HepG2 (cell line): ENCODE results near the gene NKX1-1. TPM values are rescaled to one million over a fixed set of nuclear protein-coding genes. Genes with fewer than 3 reads are reported as not detected.

Source experiments
- ATAD3A ChIP-seq: sonication (generic); formaldehyde crosslinking; IDR thresholded peaks from 2 replicates; pipeline ENCODE4 v1.4.0; 2020; ENCODE audit warnings: missing genetic modification reagents
- CEBPZ ChIP-seq: IDR thresholded peaks from 2 replicates; pipeline ENCODE4 v1.6.1; 2012; ENCODE audit warnings: low read length, improper control_type of control experiment
- EED ChIP-seq: sonication (generic); formaldehyde crosslinking; IDR thresholded peaks from 2 replicates; pipeline ENCODE4 v1.5.0; 2020; ENCODE audit warnings: mild to moderate bottlenecking, missing genetic modification reagents
- EZH2 ChIP-seq: conservative IDR thresholded peaks from 2 replicates; pipeline ENCODE4 v1.6.1; 2012; ENCODE audit warnings: mild to moderate bottlenecking, low read depth, low read length, moderate library complexity
- GPBP1L1 ChIP-seq: sonication (generic); formaldehyde crosslinking; IDR thresholded peaks from 2 replicates; pipeline ENCODE4 v1.5.0; 2020; ENCODE audit warnings: mild to moderate bottlenecking, missing genetic modification reagents
- JUND ChIP-seq: sonication (generic); formaldehyde crosslinking; IDR thresholded peaks from 2 replicates; pipeline ENCODE4 v1.8.0; 2022; ENCODE audit warnings: mild to moderate bottlenecking, missing genetic modification reagents
- MIER3 ChIP-seq: IDR thresholded peaks from 2 replicates; pipeline ENCODE4 v1.6.1; 2016; ENCODE audit warnings: missing compliant biosample characterization, borderline replicate concordance
- RAD51 ChIP-seq: fragments of 450-650 bp; IDR thresholded peaks from 2 replicates; pipeline ENCODE4 v1.6.1; 2016; ENCODE audit warnings: borderline replicate concordance
- RXRA ChIP-seq: sonication (generic); formaldehyde crosslinking; IDR thresholded peaks from 2 replicates; pipeline ENCODE4 v1.5.1; 2020; ENCODE audit warnings: missing genetic modification reagents
- SNAPC2 ChIP-seq: sonication (generic); formaldehyde crosslinking; IDR thresholded peaks from 2 replicates; pipeline ENCODE4 v1.8.1; 2022; ENCODE audit warnings: mild to moderate bottlenecking, missing genetic modification reagents
- ZBTB1 ChIP-seq: sonication (generic); formaldehyde crosslinking; IDR thresholded peaks from 2 replicates; pipeline ENCODE4 v1.4.0; 2020; ENCODE audit warnings: missing genetic modification reagents, borderline replicate concordance
- ZBTB42 ChIP-seq: sonication (generic); formaldehyde crosslinking; IDR thresholded peaks from 2 replicates; pipeline ENCODE4 v1.5.0; 2020; ENCODE audit warnings: mild to moderate bottlenecking, missing genetic modification reagents
- ZFYVE20 ChIP-seq: sonication (generic); formaldehyde crosslinking; IDR thresholded peaks from 2 replicates; pipeline ENCODE4 v1.8.0; 2023; ENCODE audit warnings: low read depth, mild to moderate bottlenecking, moderate library complexity, missing genetic modification reagents, borderline replicate concordance
- ZNF251 ChIP-seq: sonication (generic); formaldehyde crosslinking; IDR thresholded peaks from 2 replicates; pipeline ENCODE4 v1.9.0; 2021; ENCODE audit warnings: mild to moderate bottlenecking, missing genetic modification reagents
- ZNF329 ChIP-seq: sonication (generic); formaldehyde crosslinking; IDR thresholded peaks from 2 replicates; pipeline ENCODE4 v1.9.0; 2021; ENCODE audit warnings: low read depth, mild to moderate bottlenecking, missing genetic modification reagents
- polyA plus RNA-seq, 8 experiments: library from polyadenylated mRNA; depleted of rRNA in 3 of 8; stranded (reverse) in 7 of 8; unstranded in 1 of 8; fragments of >200 nt; fragmentation: Illumina TruSeq in 4 of 8; extraction: Trizol in 4 of 8; gene quantifications; 2 replicates each; pipeline versions ENCODE4 v1.2.1 to v1.2.3, GENCODE V29; 2011 to 2016; ENCODE audit warnings: low read depth in 4 of 8, missing spikeins in 1 of 8, mixed read lengths in 1 of 8; ENCODE audit not compliant: insufficient read depth in 1 of 8
- total RNA-seq, 5 experiments: library from RNA; depleted of rRNA; stranded (reverse); fragments of >200 nt; fragmentation: Illumina TruSeq; extraction: Trizol; gene quantifications; 2 replicates each; pipeline ENCODE4 v1.2.3, GENCODE V29; 2016; ENCODE audit warnings: low read depth in 1 of 5
- TF ChIP-seq, protein P1 (sequence below): sonication (generic); formaldehyde crosslinking; IDR thresholded peaks from 2 replicates; pipeline ENCODE4 v1.4.0; 2020; ENCODE audit warnings: mild to moderate bottlenecking, missing genetic modification reagents
- TF ChIP-seq, protein P2 (sequence below): conservative IDR thresholded peaks from 2 replicates; pipeline ENCODE4 v1.6.1; 2018; ENCODE audit warnings: missing genetic modification reagents

The NKX1-1 gene
- total and polyA plus RNA-seq, 2 of the 13 experiments (the other 11 are each of a cell fraction or from before 2014, with no cell fraction given) = not detected

DNA sequence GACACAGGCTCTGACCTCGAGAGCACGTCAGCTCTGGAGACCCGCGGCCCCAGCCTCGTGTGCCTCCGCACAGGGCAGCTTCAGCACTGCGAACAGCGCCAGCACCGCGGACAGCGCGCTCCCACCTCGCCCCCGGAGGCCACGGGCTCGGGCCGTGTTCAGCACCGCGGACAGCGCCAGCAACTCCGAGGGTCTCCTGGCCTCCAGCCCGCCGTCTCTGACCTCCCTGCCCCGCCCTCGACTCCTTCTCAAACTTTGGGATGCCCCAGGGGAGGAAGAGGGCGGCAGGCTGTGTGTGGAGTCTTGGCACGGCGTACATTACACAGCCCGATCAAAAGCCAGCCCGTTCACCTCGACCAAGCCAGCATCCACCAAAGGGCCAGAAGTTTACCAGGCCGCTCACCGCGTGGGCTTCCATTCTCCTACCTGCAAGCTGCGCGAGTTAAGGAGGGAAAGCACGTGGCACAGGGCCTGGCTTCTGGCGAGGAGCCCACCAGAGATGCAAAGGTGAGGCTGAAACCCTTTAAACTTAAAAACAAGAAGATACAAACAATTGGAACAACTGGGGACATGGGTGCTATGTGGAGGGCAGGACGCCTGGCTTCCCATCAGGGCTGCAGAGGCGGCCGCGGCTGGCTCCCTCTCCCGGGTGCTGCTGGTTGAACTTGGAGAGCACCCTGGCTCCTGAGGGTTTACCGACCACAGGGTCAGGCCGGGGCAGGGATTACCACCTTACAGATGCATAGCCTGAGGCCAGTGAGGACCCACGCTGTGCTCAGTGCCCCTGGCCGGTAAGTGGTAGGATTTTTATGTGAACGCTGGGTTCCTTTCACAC, 4.5 kb upstream of the NKX1-1 start (continued):
- TF ChIP-seq GPBP1L1 = no peak
- TF ChIP-seq CEBPZ = no peak
- peak; percentile 100 for TF ChIP-seq ATAD3A (CRISPR knock-in tag)
- peak; percentile 99 for TF ChIP-seq SNAPC2 (CRISPR knock-in tag)
- TF ChIP-seq EED (CRISPR knock-in tag) = peak; percentile 100
- TF ChIP-seq ZBTB1 (CRISPR knock-in tag) = peak; percentile 100
- peak; percentile 100 for TF ChIP-seq ZFYVE20 (CRISPR knock-in tag)
- peak; percentile 100 for TF ChIP-seq ZNF251 (CRISPR knock-in tag)
- peak; percentile 100 for TF ChIP-seq MIER3 (CRISPR knock-in tag)
- TF ChIP-seq, protein P1, sequence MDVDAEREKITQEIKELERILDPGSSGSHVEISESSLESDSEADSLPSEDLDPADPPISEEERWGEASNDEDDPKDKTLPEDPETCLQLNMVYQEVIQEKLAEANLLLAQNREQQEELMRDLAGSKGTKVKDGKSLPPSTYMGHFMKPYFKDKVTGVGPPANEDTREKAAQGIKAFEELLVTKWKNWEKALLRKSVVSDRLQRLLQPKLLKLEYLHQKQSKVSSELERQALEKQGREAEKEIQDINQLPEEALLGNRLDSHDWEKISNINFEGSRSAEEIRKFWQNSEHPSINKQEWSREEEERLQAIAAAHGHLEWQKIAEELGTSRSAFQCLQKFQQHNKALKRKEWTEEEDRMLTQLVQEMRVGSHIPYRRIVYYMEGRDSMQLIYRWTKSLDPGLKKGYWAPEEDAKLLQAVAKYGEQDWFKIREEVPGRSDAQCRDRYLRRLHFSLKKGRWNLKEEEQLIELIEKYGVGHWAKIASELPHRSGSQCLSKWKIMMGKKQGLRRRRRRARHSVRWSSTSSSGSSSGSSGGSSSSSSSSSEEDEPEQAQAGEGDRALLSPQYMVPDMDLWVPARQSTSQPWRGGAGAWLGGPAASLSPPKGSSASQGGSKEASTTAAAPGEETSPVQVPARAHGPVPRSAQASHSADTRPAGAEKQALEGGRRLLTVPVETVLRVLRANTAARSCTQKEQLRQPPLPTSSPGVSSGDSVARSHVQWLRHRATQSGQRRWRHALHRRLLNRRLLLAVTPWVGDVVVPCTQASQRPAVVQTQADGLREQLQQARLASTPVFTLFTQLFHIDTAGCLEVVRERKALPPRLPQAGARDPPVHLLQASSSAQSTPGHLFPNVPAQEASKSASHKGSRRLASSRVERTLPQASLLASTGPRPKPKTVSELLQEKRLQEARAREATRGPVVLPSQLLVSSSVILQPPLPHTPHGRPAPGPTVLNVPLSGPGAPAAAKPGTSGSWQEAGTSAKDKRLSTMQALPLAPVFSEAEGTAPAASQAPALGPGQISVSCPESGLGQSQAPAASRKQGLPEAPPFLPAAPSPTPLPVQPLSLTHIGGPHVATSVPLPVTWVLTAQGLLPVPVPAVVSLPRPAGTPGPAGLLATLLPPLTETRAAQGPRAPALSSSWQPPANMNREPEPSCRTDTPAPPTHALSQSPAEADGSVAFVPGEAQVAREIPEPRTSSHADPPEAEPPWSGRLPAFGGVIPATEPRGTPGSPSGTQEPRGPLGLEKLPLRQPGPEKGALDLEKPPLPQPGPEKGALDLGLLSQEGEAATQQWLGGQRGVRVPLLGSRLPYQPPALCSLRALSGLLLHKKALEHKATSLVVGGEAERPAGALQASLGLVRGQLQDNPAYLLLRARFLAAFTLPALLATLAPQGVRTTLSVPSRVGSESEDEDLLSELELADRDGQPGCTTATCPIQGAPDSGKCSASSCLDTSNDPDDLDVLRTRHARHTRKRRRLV (CRISPR knock-in tag) = peak; percentile 99
- peak; percentile 99 for TF ChIP-seq ZBTB42 (CRISPR knock-in tag)
- TF ChIP-seq RAD51 = no peak
- TF ChIP-seq, protein P2, sequence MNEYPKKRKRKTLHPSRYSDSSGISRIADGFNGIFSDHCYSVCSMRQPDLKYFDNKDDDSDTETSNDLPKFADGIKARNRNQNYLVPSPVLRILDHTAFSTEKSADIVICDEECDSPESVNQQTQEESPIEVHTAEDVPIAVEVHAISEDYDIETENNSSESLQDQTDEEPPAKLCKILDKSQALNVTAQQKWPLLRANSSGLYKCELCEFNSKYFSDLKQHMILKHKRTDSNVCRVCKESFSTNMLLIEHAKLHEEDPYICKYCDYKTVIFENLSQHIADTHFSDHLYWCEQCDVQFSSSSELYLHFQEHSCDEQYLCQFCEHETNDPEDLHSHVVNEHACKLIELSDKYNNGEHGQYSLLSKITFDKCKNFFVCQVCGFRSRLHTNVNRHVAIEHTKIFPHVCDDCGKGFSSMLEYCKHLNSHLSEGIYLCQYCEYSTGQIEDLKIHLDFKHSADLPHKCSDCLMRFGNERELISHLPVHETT (CRISPR knock-in tag) = peak; percentile 99
- peak; percentile 96 for TF ChIP-seq RXRA
- peak; percentile 93 for TF ChIP-seq JUND (CRISPR knock-in tag)
- no peak for TF ChIP-seq EZH2
- peak; percentile 98 for TF ChIP-seq ZNF329 (CRISPR knock-in tag)
